ENCODE results near the gene COPS7B.
A peak's percentile ranks its signal among the peaks of the same experiment; 100 is the strongest.
"Not testable (repeated sequence)": the region's sequence is repeated elsewhere in the genome, so short reads cannot be mapped to it uniquely, and the experiment has no call there.

The COPS7B gene

DNA sequence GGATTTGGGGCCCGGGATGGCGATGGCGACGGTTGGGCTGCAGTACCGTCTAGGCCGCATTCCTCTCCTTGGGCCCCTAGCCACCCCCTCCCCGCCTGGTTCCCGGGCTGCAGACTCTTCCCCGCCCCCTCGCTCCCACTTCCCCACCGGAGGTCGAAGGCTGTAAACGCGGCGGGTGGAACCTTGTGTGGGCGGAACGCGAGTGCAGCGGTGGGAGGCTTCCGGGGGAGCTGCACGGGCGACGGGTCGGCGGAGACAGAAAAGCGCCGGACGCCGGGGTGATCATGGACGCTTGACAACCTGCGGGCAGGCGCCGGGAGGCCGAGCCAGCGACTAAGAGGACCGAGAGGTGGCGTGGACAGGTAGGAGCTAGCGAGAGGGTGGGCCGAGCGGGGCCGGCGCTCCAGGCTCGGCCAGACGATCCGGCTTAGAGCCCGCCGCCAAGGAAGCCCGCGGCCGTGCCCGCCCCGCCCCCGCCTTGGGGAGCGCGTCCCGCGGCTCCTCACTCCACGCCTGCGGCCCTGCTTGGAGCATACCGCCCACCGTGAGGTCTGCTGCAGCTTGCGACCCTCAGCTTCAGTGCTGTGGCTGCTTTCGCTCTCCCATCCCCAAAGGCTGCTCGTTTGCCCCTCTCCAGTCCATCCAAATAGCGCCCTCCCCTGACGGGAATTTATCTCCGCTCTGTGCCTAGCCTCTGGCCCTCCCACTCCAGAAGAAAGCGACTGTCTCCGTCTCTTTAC, at the start of gene COPS7B:
TSS of gene COPS7B (plus strand) at position 269 of the 740 bp plus-strand sequence. CDS start 2,126 bp downstream, outside the sequence.
- peak; percentile 84 for DNase-seq

DNA sequence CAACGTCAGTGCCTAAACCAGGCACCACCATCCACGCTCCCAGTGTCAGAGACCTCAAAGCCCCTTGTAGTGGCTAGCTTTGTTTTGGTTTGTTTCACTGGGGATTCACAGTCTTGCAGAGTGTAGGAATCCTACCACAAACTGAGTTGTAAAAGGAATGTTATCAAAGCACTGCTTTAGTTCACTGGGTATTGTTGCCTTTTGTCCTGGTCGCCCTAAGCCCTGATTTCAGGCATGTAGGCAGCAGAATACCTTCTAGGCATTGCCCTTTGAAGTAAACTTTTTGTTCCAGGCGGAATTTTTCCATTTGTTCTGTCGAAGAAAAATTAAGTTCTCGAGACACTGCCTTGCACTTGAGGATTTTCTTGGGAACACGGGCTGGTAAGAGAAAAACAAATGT, 48.5 kb upstream of the COPS7B start:
- no peak for DNase-seq

GRCh38 chr2:231743376-231744116, 42.7 kb upstream of the COPS7B start:
- no peak for DNase-seq

- no peak for DNase-seq
Measured at GRCh38 chr2:231745303-231746038, 40.8 kb upstream of the COPS7B start.

DNA sequence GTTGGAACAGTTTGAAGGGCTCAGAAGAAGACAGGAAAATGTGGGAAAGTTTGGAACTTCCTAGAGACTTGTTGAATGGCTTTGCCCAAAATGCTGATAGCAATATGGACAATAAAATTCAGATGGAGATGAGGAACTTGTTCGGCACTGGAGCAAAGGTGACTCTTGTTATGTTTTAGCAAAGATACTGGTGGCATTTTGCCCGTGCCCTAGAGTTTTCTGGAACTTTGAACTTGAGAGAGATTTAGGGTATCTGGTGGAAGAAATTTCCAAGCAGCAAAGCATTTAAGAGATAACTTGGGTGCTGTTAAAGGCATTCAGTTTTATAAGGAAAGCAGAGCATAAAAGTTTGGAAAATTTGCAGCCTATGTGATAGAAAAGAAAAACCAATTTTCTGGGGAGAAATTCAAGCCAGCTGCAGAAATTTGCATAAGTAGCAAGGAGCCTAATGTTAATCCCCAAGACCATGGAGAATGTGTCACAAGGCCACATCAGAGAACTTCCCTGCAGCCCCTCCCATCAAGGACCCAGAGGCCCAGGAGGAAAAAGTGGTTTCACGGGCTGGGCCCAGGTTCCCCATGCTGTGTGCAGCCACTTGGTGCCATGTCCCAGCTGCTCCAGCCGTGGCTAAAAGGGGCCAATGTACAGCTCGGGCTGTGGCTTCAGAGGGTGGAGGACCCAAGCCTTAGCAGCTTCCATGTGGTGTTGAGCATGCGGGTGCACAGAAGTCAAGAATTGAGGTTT, 37.9 kb upstream of the COPS7B start:
- not testable (repeated sequence) for DNase-seq

GRCh38 chr2:231749016-231749415, 37.2 kb upstream of the COPS7B start:
- not testable (repeated sequence) for DNase-seq

DNA sequence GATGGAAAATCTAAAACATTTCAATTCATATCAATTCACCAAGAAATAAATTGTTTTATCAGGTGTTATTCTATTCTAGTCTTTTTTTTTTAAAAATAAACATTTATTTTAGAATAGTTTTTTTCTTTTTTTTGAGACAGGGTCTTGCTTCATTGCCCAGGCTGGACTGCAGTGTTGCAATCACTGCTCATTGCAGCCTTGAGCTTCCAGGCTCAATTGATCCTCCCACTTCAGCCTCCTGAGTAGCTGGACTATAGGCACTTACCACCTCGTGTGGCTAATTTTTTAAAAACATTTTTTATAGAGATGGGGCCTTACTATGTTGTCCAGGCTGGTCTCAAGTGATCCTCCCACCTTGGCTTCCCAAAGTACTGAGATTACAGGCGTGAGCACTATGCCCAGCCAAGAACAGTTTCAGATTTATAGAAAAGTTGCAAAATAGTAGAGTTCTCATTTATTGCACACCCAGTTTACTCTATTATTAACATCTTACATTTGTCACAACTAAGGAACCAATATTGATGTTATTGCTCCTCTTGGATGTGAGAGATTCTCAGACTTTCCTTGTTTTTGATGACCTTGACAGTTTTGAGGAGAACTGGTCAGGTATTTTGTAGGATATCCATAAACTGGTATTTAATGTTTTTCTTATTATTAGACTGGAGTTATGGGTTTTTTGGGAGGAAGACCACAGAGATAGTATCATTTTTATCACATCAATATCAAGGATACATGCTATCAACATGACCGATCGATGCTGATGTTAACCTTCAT, 35.0 kb upstream of the COPS7B start:
- DNase-seq: no peak

- DNase-seq: no peak
Measured at GRCh38 chr2:231752061-231752460, 34.2 kb upstream of the COPS7B start.

GRCh38 chr2:231761735-231762134, 24.5 kb upstream of the COPS7B start:
- no peak for DNase-seq

DNA sequence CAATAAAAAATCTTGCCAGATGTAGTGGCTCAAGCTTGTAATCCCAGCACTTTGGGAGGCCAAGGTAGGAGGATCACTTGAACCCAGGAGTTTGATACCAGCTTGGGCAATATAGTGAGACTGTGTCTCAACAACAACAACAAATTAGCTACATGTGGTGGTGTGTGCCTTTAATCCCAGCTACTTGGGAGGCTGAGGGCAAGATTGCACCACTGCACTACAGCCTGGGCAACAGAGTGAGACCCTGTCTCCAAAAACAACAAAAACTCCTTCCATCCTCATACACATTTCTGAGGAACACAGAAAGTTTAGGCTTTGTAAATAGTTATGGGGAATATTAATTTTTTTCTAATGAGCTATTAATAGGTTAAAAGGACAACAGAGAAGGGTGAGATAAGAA, 22.1 kb upstream of the COPS7B start:
- DNase-seq: no peak

GRCh38 chr2:231764760-231765159, 21.5 kb upstream of the COPS7B start:
- no peak for DNase-seq

- DNase-seq: no peak
Measured at GRCh38 chr2:231765496-231765929, 20.7 kb upstream of the COPS7B start.

- no peak for DNase-seq
Measured at GRCh38 chr2:231769170-231770136, 16.8 kb upstream of the COPS7B start.

DNA sequence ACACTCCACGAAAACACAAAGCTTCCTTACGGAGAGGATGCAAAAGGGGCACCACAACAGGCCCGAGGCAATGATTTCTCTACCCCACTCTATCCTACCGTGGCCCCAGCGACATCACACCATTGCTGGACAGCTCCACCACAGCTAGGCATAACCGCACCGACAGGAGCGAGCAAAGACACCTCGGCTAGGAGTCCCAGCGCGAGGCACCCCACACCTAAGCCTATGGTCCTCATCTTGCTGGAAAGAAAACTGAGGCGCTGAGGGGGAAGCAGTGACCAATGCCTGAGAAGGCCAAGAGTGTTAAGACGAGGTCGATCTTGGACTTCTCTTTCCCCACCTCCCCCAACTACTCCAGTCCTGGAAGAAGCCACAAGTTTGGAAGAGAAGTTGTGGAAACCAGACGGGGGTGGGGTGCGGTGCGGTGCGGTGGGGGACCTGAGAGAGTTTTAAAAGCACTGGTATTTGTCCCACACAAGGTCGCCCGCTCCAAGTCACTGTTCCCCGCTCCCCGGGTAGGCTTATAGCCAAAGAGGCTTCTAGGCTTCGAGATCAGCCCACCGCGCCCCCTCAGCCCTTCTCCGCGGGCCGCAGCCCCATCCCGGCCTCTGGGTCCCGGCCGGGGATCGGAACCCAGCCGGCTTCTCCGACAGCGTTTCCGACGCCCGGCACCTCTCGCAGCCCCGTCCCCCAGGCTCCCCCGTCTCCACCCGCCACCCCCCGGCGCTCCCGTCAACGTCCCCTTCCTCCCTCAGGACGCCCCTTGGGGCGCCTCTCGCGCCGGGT, 5.9 kb upstream of the COPS7B start:
- DNase-seq: no peak

- DNase-seq: peak; percentile 96
Measured at GRCh38 chr2:231780909-231781797, 5.1 kb upstream of the COPS7B start, which contains the start of gene PDE6D. TSS of gene PDE6D (minus strand) at chr2:231781282. CDS start at chr2:231781114, 168 bp downstream.

GRCh38 chr2:231781798-231782726, 4.2 kb upstream of the COPS7B start:
- DNase-seq: peak; percentile 50

DNA sequence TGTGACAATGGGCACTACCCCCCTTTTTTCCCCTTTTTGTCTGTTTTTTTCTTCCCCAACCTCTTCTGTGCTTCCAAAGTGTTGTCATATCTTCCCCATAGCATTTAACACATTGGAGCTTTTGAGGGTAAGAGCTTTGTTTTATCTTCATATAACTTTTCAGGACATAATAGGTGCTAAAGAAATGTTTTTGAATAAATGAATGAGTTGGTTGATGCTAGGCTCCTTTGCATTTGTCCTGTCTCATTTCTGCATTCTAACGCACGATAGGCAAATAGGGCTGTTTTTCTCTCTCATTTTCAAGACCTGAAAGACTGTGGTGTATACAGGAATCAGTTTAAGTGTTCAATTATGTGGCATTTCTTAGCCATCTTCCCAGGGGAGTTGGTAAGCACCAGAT, 832 bp upstream of the COPS7B start:
- DNase-seq: no peak

GRCh38 chr2:231785822-231786176, 446 bp upstream of the COPS7B start:
- DNase-seq: no peak

Data from CD4-positive, alpha-beta T cell treated with Interleukin-12 subunit alpha and Interleukin-12 subunit beta, for 1 hour (primary cell).